Measurements from ENCODE around the gene NT5DC3.
"Not testable (repeated sequence)": the region's sequence is repeated elsewhere in the genome, so short reads cannot be mapped to it uniquely, and the experiment has no call there.

NT5DC3 gene

GRCh38 chr12:103830730-103831320 is 10.2 kb downstream of the NT5DC3 start:
- DNase-seq = no peak

DNA sequence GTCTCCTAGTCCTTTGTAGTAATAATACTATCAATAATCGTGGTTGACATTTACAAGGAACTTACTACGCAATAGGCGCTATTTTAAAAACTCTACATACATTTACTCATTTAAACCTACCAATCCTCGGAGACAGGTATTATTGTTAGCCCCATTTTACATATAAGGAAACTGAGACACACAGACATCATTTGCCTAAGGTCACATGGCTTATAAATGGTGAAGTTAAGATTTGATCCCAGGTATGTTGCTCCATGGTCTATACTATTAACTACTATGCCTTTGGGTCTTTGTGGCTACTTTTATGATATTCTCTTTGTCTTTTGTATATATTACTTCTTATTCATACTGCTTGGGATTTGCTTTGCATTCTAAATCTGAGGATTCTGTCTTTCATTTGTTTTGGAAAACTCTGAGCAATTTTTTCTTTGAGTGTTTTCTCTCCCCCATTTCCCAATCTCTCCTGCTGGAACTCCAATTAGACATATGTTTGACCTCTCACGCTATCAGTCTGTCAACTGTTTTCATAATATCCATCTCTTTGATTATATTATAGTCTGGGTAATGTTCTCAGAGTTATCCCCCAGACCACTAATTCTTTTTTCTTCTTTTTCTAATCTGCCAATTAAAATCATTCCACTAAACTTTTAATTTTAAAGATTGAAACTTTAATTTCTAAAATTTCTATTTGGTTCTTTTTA is 10.9 kb downstream of the NT5DC3 start:
- no peak for DNase-seq

DNA sequence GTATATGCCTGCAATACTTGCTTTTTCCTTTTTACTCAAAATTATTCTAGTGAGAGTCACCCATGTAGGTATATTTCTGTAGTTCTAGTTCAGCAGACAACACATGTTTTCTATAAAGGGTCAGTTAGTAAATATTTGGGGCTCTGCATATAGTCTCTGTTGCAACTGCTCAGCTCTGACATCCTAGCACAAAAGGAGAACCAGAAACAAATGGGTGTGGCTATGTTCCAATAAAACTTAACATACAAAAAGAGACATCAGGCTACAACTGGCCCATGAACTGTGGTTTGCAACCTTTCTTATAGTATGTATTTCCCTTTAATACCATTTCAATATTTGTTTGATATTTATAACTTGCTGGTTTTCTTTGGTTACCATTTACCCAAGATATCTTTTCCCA is 11.9 kb downstream of the NT5DC3 start:
- DNase-seq = no peak

DNA sequence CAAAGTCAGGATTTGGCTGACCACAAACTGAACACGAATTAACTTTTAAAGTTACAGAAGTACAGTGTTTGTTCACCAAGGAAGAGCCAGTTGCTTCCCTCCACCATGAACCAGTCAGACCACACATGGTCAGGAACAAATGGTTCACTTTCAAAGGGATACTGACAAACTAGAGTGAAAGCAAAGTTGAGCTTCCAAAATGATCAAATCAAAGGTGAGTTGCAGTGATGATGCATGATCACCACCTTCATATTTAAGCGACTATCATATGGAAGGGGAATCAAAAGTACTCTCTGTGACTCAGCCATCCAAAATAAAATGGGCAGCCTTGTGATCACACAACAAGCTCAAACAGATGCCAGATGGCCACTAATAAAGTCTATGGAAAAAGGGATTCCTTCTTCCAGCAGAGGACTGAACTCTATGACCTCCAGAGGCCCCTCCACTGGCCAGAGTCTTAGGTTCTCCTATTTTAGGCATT is 13.1 kb downstream of the NT5DC3 start:
- no peak for DNase-seq

DNA sequence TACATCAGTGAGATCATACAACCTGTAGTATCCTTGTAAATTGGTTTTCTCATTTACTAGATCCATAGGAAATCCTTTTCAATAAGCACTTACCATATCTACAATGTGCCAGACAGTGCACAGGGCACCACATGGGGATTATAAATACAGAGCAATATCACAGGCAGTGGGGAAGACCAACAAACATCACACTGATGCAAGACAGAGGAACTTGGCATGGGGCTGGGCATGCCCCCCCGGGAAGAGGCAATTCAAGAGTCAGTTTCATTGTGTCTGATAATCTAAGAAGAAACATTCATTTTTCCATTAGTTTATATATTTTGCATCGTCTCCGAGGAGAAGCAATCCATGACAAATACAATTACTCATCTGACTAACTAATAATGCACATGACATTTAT is 16.2 kb downstream of the NT5DC3 start:
- no peak for DNase-seq

GRCh38 chr12:103824290-103824689 is 16.7 kb downstream of the NT5DC3 start:
- no peak for DNase-seq

GRCh38 chr12:103823871-103824270 is 17.2 kb downstream of the NT5DC3 start:
- DNase-seq = no peak

GRCh38 chr12:103821773-103822172 is 19.3 kb downstream of the NT5DC3 start:
- DNase-seq = no peak

DNA sequence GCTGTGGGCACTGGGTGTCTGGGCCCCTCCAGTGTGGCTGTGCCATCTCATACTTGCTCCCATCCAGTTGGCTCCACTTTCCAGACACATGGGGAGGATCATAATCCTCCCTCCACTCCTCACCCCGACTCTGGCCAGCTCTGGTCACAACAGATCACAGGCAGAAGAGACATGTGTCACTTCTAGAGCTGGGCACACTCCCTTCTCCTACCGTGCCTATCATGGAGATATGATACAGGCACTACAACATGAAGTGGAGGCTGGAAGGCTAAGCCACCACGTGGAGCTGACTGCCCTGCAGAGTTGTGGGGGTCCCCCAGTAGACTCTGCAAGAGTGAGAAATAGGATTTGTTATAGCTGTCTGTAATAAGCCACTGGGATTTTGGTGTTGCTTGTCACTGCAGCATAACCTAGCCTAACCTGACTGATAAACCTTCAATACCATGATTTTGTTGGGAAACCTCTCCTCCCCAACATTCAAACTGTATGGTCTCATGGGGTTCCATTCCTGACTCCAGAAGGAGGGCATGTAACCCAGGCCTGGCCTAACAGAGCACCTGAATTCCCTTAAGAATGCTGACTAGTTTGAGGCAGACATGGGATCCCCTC is 20.0 kb downstream of the NT5DC3 start:
- DNase-seq = no peak

GRCh38 chr12:103820361-103820760 is 20.7 kb downstream of the NT5DC3 start:
- no peak for DNase-seq

DNA sequence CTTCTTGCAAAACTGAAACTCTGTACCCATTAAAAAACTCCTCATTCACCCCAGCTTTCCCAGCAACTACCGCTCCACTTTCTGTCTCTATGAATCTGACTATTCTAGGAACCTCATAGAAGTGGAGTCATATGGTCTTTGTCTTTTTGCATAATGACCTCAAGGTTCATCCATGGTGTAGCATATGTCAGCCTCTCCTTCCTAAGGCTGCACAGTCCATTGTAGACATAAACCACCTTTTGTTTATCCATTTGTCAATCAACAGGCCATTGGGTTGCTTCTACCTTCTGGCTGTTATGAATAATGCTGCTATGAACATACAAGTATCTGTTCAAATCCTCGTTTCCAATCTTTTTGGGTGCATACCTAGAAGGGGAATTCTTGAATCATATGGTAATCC is 21.1 kb downstream of the NT5DC3 start:
- DNase-seq = no peak

GRCh38 chr12:103819312-103819711 is 21.7 kb downstream of the NT5DC3 start:
- DNase-seq = no peak

DNA sequence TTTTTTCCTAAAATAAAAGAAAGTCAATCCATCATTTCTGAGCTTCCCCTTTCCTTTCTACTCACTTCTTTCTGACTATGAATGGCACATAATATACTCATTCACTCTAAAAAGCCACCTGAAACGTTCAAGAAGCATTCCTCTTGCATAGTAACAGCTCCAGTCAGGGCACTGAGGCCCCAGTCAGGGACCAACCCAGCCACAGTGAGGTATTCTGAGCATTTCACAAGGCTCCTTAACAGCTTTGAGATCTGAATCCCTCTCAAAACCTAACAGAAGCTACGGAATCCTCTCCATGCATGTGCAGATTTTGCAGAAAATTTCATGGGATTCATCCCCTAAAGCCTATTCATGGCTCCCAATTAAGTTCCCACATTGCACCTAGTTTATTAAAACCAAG is 23.2 kb downstream of the NT5DC3 start:
- DNase-seq = no peak

GRCh38 chr12:103816663-103817062 is 24.4 kb downstream of the NT5DC3 start:
- no peak for DNase-seq

GRCh38 chr12:103814436-103814835 is 26.6 kb downstream of the NT5DC3 start:
- no peak for DNase-seq

- DNase-seq = no peak
These were observed 27.1 kb downstream of the NT5DC3 start for GRCh38 chr12:103813949-103814348.

DNA sequence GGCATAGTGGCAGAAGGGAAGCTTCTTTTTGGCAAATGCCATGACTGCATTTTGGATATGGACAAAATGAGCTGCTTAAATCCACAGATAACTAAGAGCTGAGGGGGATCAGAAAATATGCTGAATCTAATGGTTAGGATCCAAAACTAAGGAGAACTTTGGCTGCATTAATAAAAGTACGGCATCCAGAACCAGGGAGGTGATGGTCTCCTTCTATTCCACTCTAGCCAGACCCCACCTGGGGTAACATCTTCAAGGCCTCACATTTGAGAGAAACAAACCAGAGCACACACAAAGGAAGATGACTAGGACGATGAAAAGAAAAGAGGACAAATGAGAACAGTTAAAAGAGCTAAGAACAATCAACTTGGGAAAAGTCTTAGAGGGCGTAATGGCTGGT is 27.6 kb downstream of the NT5DC3 start:
- DNase-seq = no peak

DNA sequence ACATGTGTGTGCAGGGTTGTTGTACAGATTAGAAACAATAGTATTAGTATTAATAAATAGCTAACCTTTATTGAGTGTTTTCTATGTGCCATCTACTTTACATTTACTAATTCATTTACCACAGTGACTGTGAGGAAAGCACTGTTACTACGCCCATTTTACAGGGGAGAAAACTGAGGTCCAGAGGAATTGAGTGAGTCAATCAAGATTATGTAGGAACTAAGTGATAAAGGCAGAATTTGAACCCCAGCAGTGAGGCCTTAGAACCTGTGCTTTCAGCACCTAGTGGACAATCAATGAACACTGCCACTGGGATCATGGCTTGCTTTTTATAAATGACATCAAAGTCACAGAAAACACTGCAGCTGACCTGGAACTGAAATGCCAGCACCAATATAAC is 28.2 kb downstream of the NT5DC3 start:
- DNase-seq = no peak

DNA sequence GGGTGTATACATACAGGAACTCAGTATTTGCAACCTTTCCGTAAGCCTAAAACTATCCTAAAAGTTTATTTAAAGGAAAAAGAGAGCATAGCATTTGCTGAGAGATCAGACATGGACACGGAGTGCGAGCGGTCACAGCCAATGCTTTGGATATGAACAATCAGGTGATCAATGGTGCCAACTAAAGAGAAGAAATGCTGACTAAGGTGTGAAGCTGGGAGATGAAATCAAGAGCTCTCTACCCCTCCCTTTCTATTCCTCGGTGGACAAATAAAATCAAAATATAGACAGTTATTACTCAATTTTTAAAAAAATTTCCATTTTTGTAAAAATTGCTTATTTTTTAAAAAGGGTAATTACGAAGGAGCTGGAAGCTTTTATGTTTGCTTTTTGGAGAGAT is 29.2 kb downstream of the NT5DC3 start:
- no peak for DNase-seq

GRCh38 chr12:103810111-103810510 is 30.9 kb downstream of the NT5DC3 start:
- DNase-seq = no peak

- not testable (repeated sequence) for DNase-seq
These were observed 31.4 kb downstream of the NT5DC3 start for GRCh38 chr12:103809639-103810038.

DNA sequence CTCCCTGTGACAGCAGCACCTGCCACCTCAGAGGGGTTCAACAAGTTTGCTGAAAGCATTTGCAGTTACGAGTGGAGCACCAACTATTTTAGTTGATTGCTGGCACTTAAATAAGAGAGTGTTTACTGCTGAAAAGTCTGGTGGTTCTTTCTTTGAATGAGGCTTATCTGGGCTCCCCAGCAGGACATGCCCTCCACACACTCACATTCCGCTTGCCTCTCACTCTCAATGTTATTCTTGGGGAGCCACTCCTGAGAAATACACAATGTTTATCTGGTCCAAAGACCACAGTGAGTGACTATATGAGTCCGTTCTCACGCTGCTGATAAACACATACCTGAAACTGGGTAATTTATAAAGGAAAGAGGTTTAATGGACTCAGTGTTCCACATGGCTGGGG is 31.9 kb downstream of the NT5DC3 start:
- no peak for DNase-seq

GRCh38 chr12:103808239-103808880 is 32.7 kb downstream of the NT5DC3 start:
- no peak for DNase-seq
